Measurements from ENCODE around the gene BTK.
"Not testable (repeated sequence)": the region's sequence is repeated elsewhere in the genome, so short reads cannot be mapped to it uniquely, and the experiment has no call there.

Gene BTK

DNA sequence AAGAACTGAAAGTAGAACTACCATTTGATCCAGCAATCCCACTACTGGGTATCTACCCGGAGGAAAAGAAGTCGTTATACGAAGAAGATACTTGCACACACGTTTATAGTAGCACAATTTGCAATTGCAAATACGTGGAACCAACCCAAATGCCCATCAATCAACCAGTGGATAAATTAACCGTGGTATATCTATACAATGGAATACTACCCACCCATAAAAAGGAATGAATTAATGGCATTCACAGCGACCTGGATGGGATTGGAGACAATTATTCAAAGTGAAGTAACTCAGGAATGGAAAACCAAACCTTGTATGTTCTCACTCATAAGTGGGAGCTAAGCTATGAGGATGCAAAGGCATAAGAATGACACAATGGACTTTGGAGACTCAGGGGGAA is 51.7 kb downstream of the BTK start:
- DNase-seq = not testable (repeated sequence)

DNA sequence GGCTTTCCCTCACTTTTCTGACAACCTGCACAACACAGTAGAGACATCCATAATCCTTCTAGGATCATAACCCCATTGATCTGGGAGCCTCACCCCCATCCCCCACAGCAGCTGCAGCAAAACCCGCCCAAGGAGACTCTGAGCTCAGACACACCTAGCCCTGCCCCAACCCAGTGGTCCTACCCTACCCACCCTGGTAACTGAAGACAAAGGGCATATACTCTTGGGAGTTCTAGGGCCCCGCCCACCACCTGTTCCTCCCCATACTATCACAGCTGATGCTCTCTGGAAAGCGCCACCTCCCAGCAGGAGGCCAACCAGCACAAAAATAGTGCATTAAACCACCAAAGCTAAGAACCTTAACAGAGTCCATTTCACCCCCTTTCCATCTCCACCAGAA is 59.4 kb downstream of the BTK start:
- DNase-seq = not testable (repeated sequence)

DNA sequence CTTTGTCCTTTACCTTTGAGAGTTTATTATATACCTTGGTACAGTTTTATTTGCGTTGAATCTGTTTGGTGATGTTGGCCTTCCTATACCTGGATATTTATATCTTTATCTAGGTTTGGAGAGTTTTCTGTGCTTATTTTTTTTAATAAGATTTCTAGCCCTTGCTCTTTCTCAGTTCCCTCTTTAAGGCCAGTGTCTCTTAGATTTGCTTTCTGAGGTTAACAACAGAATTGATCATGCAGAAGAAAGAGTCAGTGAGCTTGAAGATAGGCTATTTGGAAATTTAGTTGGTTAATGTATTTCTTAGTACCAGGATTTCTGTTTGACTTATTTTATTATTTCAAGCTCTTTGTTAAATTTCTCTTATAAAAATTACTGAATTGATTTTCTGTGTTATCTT is 82.2 kb downstream of the BTK start:
- no peak for DNase-seq

Measured in NCI-H446 treated with DMSO at 0.1 percent for 48 hours (cell line).